Liver (tissue), 9 donors: Measurements from ENCODE around the gene ANKRD29. TPM values are rescaled to one million over a fixed set of nuclear protein-coding genes. Genes with fewer than 3 reads are reported as not detected.

Source experiments
- DNase-seq: peaks from one replicate; pipeline ENCODE4 v3.0.0-alpha.2; 2017; ENCODE audit warnings: low spot score
- H3K27ac ChIP-seq, 2 donors: one replicate each; pipeline ENCODE4 v1.7.0; 2013; ENCODE audit warnings: inconsistent platforms in 2 of 2, low read length in 2 of 2, control low read depth in 1 of 2, low read depth in 1 of 2, mild to moderate bottlenecking in 1 of 2
- H3K27me3 ChIP-seq, 4 donors: one replicate each; pipeline versions ENCODE4 v1.6.1 to v1.7.0; 2013; ENCODE audit warnings: low read length in 3 of 4, inconsistent platforms in 1 of 4, mild to moderate bottlenecking in 1 of 4, moderate library complexity in 1 of 4; ENCODE audit not compliant: control insufficient read depth in 4 of 4, insufficient read depth in 4 of 4
- H3K36me3 ChIP-seq, 4 donors: one replicate each; pipeline versions ENCODE4 v1.6.1 to v1.7.0; 2013; ENCODE audit warnings: low read length in 3 of 4, mild to moderate bottlenecking in 3 of 4, low read depth in 1 of 4, moderate library complexity in 1 of 4; ENCODE audit not compliant: control insufficient read depth in 4 of 4, insufficient read depth in 3 of 4
- H3K4me1 ChIP-seq, 4 donors: one replicate each; pipeline versions ENCODE4 v1.6.1 to v1.7.0; 2013; ENCODE audit warnings: low read length in 3 of 4, mild to moderate bottlenecking in 3 of 4, moderate library complexity in 1 of 4; ENCODE audit not compliant: control insufficient read depth in 4 of 4, insufficient read depth in 4 of 4
- H3K4me3 ChIP-seq, 3 donors: one replicate each; pipeline versions ENCODE4 v1.6.1 to v1.7.0; 2013; ENCODE audit warnings: low read length in 3 of 3, control low read depth in 1 of 3, low read depth in 1 of 3, mild to moderate bottlenecking in 1 of 3
- H3K9ac ChIP-seq, 2 donors: one replicate each; pipeline ENCODE4 v1.7.0; 2013; ENCODE audit warnings: low read length in 2 of 2, mild to moderate bottlenecking in 2 of 2, moderate library complexity in 2 of 2, control low read depth in 1 of 2, low read depth in 1 of 2
- H3K9me3 ChIP-seq, 4 donors: one replicate each; pipeline versions ENCODE4 v1.6.1 to v1.7.0; 2013; ENCODE audit warnings: low read length in 3 of 4; ENCODE audit not compliant: control insufficient read depth in 4 of 4
- ATF3 ChIP-seq: IDR thresholded peaks from 2 replicates; pipeline ENCODE4 v1.6.1; 2016; ENCODE audit warnings: antibody characterized with exemption
- CTCF ChIP-seq: fragments of 150-350 bp; IDR thresholded peaks from 2 replicates; pipeline ENCODE4 v1.5.1; 2017; ENCODE audit warnings: improper control_type of control experiment, low read depth, low read length; ENCODE audit not compliant: missing input control
- EGR1 ChIP-seq, 2 donors: IDR thresholded peaks; 2 replicates each; pipeline ENCODE4 v1.6.1; 2016 to 2018; ENCODE audit warnings: antibody characterized with exemption in 2 of 2, low read depth in 2 of 2
- FOXA1 ChIP-seq: IDR thresholded peaks from 2 replicates; pipeline ENCODE4 v1.6.1; 2016; ENCODE audit warnings: antibody characterized with exemption
- FOXA2 ChIP-seq: IDR thresholded peaks from 2 replicates; pipeline ENCODE4 v1.6.1; 2016; ENCODE audit warnings: antibody characterized with exemption
- GABPA ChIP-seq, 2 donors: IDR thresholded peaks in 1 of 2; conservative IDR thresholded peaks in 1 of 2; 2 replicates each; pipeline ENCODE4 v1.6.1; 2016; ENCODE audit warnings: antibody characterized with exemption in 2 of 2, mild to moderate bottlenecking in 1 of 2, moderate library complexity in 1 of 2
- HNF4A ChIP-seq, 2 donors: conservative IDR thresholded peaks; 2 replicates each; pipeline ENCODE4 v1.6.1; 2016; ENCODE audit warnings: antibody characterized with exemption in 2 of 2, mild to moderate bottlenecking in 2 of 2
- HNF4G ChIP-seq: IDR thresholded peaks from 2 replicates; pipeline ENCODE4 v1.6.1; 2016; ENCODE audit warnings: antibody characterized with exemption
- JUND ChIP-seq, 2 donors: IDR thresholded peaks; 2 replicates each; pipeline ENCODE4 v1.6.1; 2016; ENCODE audit warnings: antibody characterized with exemption in 2 of 2
- MAX ChIP-seq: IDR thresholded peaks from 2 replicates; pipeline ENCODE4 v1.6.1; 2016; ENCODE audit warnings: antibody characterized with exemption
- NR2F2 ChIP-seq: IDR thresholded peaks from 2 replicates; pipeline ENCODE4 v1.6.1; 2016; ENCODE audit warnings: antibody characterized with exemption
- RAD21 ChIP-seq, 2 donors: IDR thresholded peaks; 2 replicates each; pipeline ENCODE4 v1.6.1; 2016; ENCODE audit warnings: antibody characterized with exemption in 2 of 2, mild to moderate bottlenecking in 2 of 2
- REST ChIP-seq: IDR thresholded peaks from 2 replicates; pipeline ENCODE4 v1.6.1; 2016; ENCODE audit warnings: antibody characterized with exemption, mild to moderate bottlenecking
- RXRA ChIP-seq, 2 donors: IDR thresholded peaks; 2 replicates each; pipeline ENCODE4 v1.6.1; 2017 to 2018; ENCODE audit warnings: antibody characterized with exemption in 2 of 2, mild to moderate bottlenecking in 1 of 2
- SP1 ChIP-seq: IDR thresholded peaks from 2 replicates; pipeline ENCODE4 v1.6.1; 2018; ENCODE audit warnings: antibody characterized with exemption, mild to moderate bottlenecking
- TAF1 ChIP-seq: conservative IDR thresholded peaks from 2 replicates; pipeline ENCODE4 v1.6.1; 2016; ENCODE audit warnings: antibody characterized with exemption, mild to moderate bottlenecking
- YY1 ChIP-seq: IDR thresholded peaks from 2 replicates; pipeline ENCODE4 v1.6.1; 2016; ENCODE audit warnings: antibody characterized with exemption, mild to moderate bottlenecking
- ZBTB33 ChIP-seq: IDR thresholded peaks from 2 replicates; pipeline ENCODE4 v1.6.1; 2016; ENCODE audit warnings: antibody characterized with exemption
- WGBS: extraction: QIAGEN DNeasy Blood & Tissue Kit; methylation state at CpG from one replicate; pipeline ENCODE4 v1.1.7; 2013; 5-methylcytosine and 5-hydroxymethylcytosine counted together
- polyA plus RNA-seq, 2 donors: library from polyadenylated mRNA; stranded (reverse) in 1 of 2; unstranded in 1 of 2; fragments of 200-250 nt in 1 of 2; fragments of >200 nt in 1 of 2; fragmentation: Nextera tagmentation in 1 of 2; extraction: Ambion mirVana in 1 of 2; gene quantifications; one replicate each; pipeline versions ENCODE4 v1.2.1 to v1.2.3, GENCODE V29; 2013 to 2015
- total RNA-seq, 2 donors: library from RNA; depleted of rRNA; stranded (reverse); fragments of >200 nt; gene quantifications; one replicate each; pipeline ENCODE4 v1.2.3, GENCODE V29; 2014
- donor health status: healthy.
- donor health status: healthy.
- donor health status: healthy.
- donor health status: healthy.
- donor health status: healthy.

ANKRD29 gene
- total and polyA plus RNA-seq, 4 donors, result 0.14 to 0.50 (median 0.33) TPM

- Histone ChIP-seq H3K27ac (no peak overlapping the region), H3K4me3 (no peak overlapping the region), H3K4me1 (no peaks in the 10 kb centered on the region), H3K9ac (no peak overlapping the region), H3K27me3 (peaks cover 0 to 7% (median 2%) of the 10 kb centered on the region in 4 donors), H3K9me3 (no peaks in the 10 kb centered on the region), H3K36me3 (no peaks in the 10 kb centered on the region)
- WGBS, result 95% methylated on average over 1 of the region's 1 CpG
- DNase-seq, result no peak
- TF ChIP-seq SP1, result no peak
- TF ChIP-seq CTCF, result no peak
- no peak for TF ChIP-seq RAD21 (IDR thresholded peaks at IDR 0.05)
- TF ChIP-seq RXRA (IDR thresholded peaks at IDR 0.05), result no peak
- TF ChIP-seq FOXA1, result no peak
- TF ChIP-seq FOXA2, result no peak
- TF ChIP-seq MAX, result no peak
- no peak for TF ChIP-seq REST
- no peak for TF ChIP-seq EGR1 (IDR thresholded peaks at IDR 0.05; ENCODE audit: low read depth in 2 of 2)
- TF ChIP-seq HNF4A (conservative IDR thresholded peaks at IDR 0.05), result no peak
- no peak for TF ChIP-seq HNF4G
- TF ChIP-seq YY1, result no peak
- no peak for TF ChIP-seq JUND (IDR thresholded peaks at IDR 0.05)
- TF ChIP-seq TAF1, result no peak
- no peak for TF ChIP-seq ATF3
- no peak for TF ChIP-seq ZBTB33
- TF ChIP-seq NR2F2, result no peak
- no peak for TF ChIP-seq GABPA (IDR thresholded peaks at IDR 0.05 in 1 of 2, conservative IDR thresholded peaks at IDR 0.05 in 1 of 2)
Observed at GRCh38 chr18:23682472-23682871, 19.8 kb upstream of the ANKRD29 start.
